K562 (cell line): Measurements from ENCODE around the gene SARS1. TPM values are rescaled to one million over a fixed set of nuclear protein-coding genes. Genes with fewer than 3 reads are reported as not detected.

ENCODE experiments used
- CREM ChIP-seq: IDR thresholded peaks from 2 replicates; pipeline ENCODE4 v1.6.1; 2014; ENCODE audit warnings: antibody characterized with exemption, low read depth
- FOXM1 ChIP-seq, 2 experiments: fragments of 450-650 bp in 1 of 2; sonication (generic) in 1 of 2; formaldehyde crosslinking in 1 of 2; IDR thresholded peaks; 2 replicates each; pipeline versions ENCODE4 v1.6.1 to v1.9.0; 2017 to 2022; ENCODE audit warnings: low read depth in 2 of 2, mild to moderate bottlenecking in 2 of 2, missing genetic modification reagents in 1 of 2, moderate library complexity in 1 of 2
- MAFG ChIP-seq: fragments of 450-650 bp; conservative IDR thresholded peaks from 2 replicates; pipeline ENCODE4 v1.6.1; 2016; ENCODE audit warnings: missing genetic modification characterization, missing compliant biosample characterization
- MED1 ChIP-seq: sonication (generic); formaldehyde crosslinking; IDR thresholded peaks from 2 replicates; pipeline ENCODE4 v1.8.1; 2023; ENCODE audit warnings: missing genetic modification reagents, borderline replicate concordance
- SP2 ChIP-seq: IDR thresholded peaks from 2 replicates; pipeline ENCODE4 v1.6.1; 2011; ENCODE audit warnings: mild to moderate bottlenecking, low read depth, low read length, moderate library complexity; ENCODE audit not compliant: poor library complexity, severe bottlenecking; ENCODE audit errors: extremely low read depth
- SPI1 ChIP-seq: IDR thresholded peaks from 2 replicates; pipeline ENCODE4 v1.6.1; 2011; ENCODE audit warnings: low read depth, low read length, control low read depth, borderline replicate concordance
- TBL1XR1 ChIP-seq, 2 experiments: IDR thresholded peaks; 2 replicates each; pipeline ENCODE4 v1.6.1; 2012; ENCODE audit warnings: improper control_type of control experiment in 2 of 2, low read length in 2 of 2, mild to moderate bottlenecking in 1 of 2
- TCF3 ChIP-seq: sonication (generic); formaldehyde crosslinking; IDR thresholded peaks from 2 replicates; pipeline ENCODE4 v1.4.0; 2020; ENCODE audit warnings: mild to moderate bottlenecking, missing genetic modification reagents
- ZBTB1 ChIP-seq: sonication (generic); formaldehyde crosslinking; IDR thresholded peaks from 2 replicates; pipeline ENCODE4 v1.8.1; 2023; ENCODE audit warnings: missing genetic modification reagents, low read depth, mild to moderate bottlenecking, borderline replicate concordance
- ZNF316 ChIP-seq: fragments of 450-650 bp; IDR thresholded peaks from 2 replicates; pipeline ENCODE4 v1.6.1; 2016
- ZNF668 ChIP-seq: fragments of 250-450 bp; sonication (Bioruptor Pico); IDR thresholded peaks from 2 replicates; pipeline ENCODE4 v1.8.0; 2022; ENCODE audit warnings: mild to moderate bottlenecking, inconsistent platforms
- ZNF76 ChIP-seq: fragments of 250-450 bp; sonication (Bioruptor Pico); IDR thresholded peaks from 2 replicates; pipeline ENCODE4 v1.4.0; 2020; ENCODE audit warnings: mild to moderate bottlenecking, moderate library complexity, borderline replicate concordance
- ZSCAN32 ChIP-seq: fragments of 450-650 bp; formaldehyde crosslinking; IDR thresholded peaks from 2 replicates; pipeline ENCODE4 v1.4.0; 2020; ENCODE audit warnings: mild to moderate bottlenecking, moderate library complexity
- polyA plus RNA-seq, 8 experiments: library from polyadenylated mRNA; depleted of rRNA in 4 of 8; stranded (reverse) in 5 of 8; unstranded in 3 of 8; fragments of >200 nt; fragmentation: Nextera tagmentation in 2 of 8; fragmentation: Illumina TruSeq in 1 of 8; extraction: Ambion mirVana in 2 of 8; extraction: Trizol in 1 of 8; gene quantifications; 2 replicates each; pipeline versions ENCODE4 v1.2.1 to v1.2.3, GENCODE V29; 2011 to 2014; ENCODE audit warnings: inconsistent platforms in 1 of 8, missing spikeins in 1 of 8
- total RNA-seq, 7 experiments: library from RNA; depleted of rRNA in 6 of 7; stranded (reverse); fragments of >200 nt in 6 of 7; fragmentation: Illumina TruSeq in 2 of 7; extraction: Trizol in 2 of 7; gene quantifications; 2 replicates each; pipeline versions ENCODE4 v1.2.1 to v1.2.3, GENCODE V29; 2011 to 2021; ENCODE audit warnings: low replicate concordance in 1 of 7
- TF ChIP-seq, protein P1 (sequence below), 2 experiments: fragments of 450-650 bp; IDR thresholded peaks; 2 replicates each; pipeline ENCODE4 v1.6.1; 2018; ENCODE audit warnings: mild to moderate bottlenecking in 2 of 2, low read depth in 1 of 2; ENCODE audit not compliant: partially characterized antibody in 2 of 2
- TF ChIP-seq, protein P2 (sequence below): fragments of 450-650 bp; IDR thresholded peaks from 2 replicates; pipeline ENCODE4 v1.7.1; 2018; ENCODE audit warnings: mild to moderate bottlenecking, low read depth; ENCODE audit not compliant: partially characterized antibody
- TF ChIP-seq, protein P3 (sequence below): fragments of 450-650 bp; formaldehyde crosslinking; IDR thresholded peaks from 2 replicates; pipeline ENCODE4 v1.4.0; 2020; ENCODE audit warnings: mild to moderate bottlenecking, mixed read lengths
- TF ChIP-seq, protein P4 (sequence below): fragments of 250-450 bp; sonication (Bioruptor Pico); IDR thresholded peaks from 2 replicates; pipeline ENCODE4 v1.5.0; 2021

The SARS1 gene
- total and polyA plus RNA-seq, 9 of the 15 experiments (the other 6 are each of a cell fraction or from before 2014, with no cell fraction given), result 221 to 623 (median 254) TPM

DNA sequence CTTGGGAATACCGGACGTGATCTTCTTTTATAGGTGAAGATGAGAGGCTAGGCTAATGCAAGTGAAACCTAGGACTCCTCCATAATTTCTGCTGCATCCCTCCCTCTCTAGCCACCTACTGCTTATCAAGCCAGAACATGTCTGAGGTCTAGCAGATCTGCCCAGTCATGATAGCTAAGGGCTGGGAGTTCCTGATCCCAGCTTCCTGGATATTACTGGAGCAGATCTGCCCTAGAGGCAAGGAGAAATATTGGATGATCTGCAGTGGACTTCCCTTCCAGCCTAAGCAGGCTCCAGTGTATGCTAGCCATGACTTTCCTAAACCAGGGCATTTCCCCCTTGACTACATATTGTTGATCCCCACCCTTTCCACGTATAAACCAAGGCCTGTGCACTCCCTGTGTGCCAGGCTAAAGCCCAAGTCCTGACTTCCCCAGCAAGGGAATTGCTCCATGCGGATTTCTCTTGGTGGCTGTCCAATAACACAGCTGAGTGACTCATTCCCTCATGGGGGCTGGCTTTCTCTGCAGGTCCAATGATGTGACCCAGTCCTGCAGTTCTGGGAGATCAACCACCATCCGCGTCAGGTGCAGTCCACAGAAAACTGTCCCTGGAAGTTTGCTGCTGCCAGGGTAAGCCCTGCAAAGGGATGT, 15.5 kb upstream of the SARS1 start (continued):
- TF ChIP-seq, protein P1, sequence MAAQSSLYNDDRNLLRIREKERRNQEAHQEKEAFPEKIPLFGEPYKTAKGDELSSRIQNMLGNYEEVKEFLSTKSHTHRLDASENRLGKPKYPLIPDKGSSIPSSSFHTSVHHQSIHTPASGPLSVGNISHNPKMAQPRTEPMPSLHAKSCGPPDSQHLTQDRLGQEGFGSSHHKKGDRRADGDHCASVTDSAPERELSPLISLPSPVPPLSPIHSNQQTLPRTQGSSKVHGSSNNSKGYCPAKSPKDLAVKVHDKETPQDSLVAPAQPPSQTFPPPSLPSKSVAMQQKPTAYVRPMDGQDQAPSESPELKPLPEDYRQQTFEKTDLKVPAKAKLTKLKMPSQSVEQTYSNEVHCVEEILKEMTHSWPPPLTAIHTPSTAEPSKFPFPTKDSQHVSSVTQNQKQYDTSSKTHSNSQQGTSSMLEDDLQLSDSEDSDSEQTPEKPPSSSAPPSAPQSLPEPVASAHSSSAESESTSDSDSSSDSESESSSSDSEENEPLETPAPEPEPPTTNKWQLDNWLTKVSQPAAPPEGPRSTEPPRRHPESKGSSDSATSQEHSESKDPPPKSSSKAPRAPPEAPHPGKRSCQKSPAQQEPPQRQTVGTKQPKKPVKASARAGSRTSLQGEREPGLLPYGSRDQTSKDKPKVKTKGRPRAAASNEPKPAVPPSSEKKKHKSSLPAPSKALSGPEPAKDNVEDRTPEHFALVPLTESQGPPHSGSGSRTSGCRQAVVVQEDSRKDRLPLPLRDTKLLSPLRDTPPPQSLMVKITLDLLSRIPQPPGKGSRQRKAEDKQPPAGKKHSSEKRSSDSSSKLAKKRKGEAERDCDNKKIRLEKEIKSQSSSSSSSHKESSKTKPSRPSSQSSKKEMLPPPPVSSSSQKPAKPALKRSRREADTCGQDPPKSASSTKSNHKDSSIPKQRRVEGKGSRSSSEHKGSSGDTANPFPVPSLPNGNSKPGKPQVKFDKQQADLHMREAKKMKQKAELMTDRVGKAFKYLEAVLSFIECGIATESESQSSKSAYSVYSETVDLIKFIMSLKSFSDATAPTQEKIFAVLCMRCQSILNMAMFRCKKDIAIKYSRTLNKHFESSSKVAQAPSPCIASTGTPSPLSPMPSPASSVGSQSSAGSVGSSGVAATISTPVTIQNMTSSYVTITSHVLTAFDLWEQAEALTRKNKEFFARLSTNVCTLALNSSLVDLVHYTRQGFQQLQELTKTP (IDR thresholded peaks at IDR 0.05; ENCODE audit: low read depth in 1 of 2, partially characterized antibody in 2 of 2), result peak in 1 of 2 experiments; percentile 15
- TF ChIP-seq, protein P2, sequence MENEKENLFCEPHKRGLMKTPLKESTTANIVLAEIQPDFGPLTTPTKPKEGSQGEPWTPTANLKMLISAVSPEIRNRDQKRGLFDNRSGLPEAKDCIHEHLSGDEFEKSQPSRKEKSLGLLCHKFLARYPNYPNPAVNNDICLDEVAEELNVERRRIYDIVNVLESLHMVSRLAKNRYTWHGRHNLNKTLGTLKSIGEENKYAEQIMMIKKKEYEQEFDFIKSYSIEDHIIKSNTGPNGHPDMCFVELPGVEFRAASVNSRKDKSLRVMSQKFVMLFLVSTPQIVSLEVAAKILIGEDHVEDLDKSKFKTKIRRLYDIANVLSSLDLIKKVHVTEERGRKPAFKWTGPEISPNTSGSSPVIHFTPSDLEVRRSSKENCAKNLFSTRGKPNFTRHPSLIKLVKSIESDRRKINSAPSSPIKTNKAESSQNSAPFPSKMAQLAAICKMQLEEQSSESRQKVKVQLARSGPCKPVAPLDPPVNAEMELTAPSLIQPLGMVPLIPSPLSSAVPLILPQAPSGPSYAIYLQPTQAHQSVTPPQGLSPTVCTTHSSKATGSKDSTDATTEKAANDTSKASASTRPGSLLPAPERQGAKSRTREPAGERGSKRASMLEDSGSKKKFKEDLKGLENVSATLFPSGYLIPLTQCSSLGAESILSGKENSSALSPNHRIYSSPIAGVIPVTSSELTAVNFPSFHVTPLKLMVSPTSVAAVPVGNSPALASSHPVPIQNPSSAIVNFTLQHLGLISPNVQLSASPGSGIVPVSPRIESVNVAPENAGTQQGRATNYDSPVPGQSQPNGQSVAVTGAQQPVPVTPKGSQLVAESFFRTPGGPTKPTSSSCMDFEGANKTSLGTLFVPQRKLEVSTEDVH, result no peak
- TF ChIP-seq ZBTB1 (CRISPR knock-in tag), result no peak
- no peak for TF ChIP-seq ZNF668
- peak; percentile 95 for TF ChIP-seq TCF3 (CRISPR knock-in tag)
- TF ChIP-seq, protein P3, sequence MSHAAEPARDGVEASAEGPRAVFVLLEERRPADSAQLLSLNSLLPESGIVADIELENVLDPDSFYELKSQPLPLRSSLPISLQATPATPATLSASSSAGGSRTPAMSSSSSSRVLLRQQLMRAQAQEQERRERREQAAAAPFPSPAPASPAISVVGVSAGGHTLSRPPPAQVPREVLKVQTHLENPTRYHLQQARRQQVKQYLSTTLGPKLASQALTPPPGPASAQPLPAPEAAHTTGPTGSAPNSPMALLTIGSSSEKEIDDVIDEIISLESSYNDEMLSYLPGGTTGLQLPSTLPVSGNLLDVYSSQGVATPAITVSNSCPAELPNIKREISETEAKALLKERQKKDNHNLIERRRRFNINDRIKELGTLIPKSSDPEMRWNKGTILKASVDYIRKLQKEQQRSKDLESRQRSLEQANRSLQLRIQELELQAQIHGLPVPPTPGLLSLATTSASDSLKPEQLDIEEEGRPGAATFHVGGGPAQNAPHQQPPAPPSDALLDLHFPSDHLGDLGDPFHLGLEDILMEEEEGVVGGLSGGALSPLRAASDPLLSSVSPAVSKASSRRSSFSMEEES (CRISPR knock-in tag), result no peak
- no peak for TF ChIP-seq ZNF76 (CRISPR knock-in tag)
- TF ChIP-seq TBL1XR1 (IDR thresholded peaks at IDR 0.05; ENCODE audit: low read length in 2 of 2), result peak in 1 of 2 experiments; percentile 86; a peak in 2 of 4 replicates
- TF ChIP-seq MED1 (CRISPR knock-in tag), result no peak
- TF ChIP-seq SP2, result no peak
- TF ChIP-seq FOXM1 (IDR thresholded peaks at IDR 0.05; ENCODE audit: low read depth), result peak; percentile 69
- no peak for TF ChIP-seq FOXM1 (CRISPR knock-in tag; IDR thresholded peaks at IDR 0.05; ENCODE audit: low read depth)
- TF ChIP-seq ZSCAN32 (CRISPR knock-in tag), result no peak
- TF ChIP-seq, protein P4, sequence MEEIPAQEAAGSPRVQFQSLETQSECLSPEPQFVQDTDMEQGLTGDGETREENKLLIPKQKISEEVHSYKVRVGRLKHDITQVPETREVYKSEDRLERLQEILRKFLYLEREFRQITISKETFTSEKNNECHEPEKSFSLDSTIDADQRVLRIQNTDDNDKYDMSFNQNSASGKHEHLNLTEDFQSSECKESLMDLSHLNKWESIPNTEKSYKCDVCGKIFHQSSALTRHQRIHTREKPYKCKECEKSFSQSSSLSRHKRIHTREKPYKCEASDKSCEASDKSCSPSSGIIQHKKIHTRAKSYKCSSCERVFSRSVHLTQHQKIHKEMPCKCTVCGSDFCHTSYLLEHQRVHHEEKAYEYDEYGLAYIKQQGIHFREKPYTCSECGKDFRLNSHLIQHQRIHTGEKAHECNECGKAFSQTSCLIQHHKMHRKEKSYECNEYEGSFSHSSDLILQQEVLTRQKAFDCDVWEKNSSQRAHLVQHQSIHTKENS (CRISPR knock-in tag), result no peak
- TF ChIP-seq SPI1, result peak; percentile 22; the same call in 1 of the 2 replicates
- peak; percentile 55; the same call in 1 of the 2 replicates for TF ChIP-seq CREM
- TF ChIP-seq ZNF316, result peak; percentile 86
- peak; percentile 94 for TF ChIP-seq MAFG (tag)
